Neural progenitor cell (in vitro differentiated cells): ENCODE results near the gene AQP6. TPM values are rescaled to one million over a fixed set of nuclear protein-coding genes. Genes with fewer than 3 reads are reported as not detected.

Experiments used
- DNase-seq: peaks from one replicate; pipeline ENCODE4 v3.0.0-alpha.2; 2016; ENCODE audit warnings: low spot score
- H2AFZ ChIP-seq: fragments of 200-600 bp; sonication (generic); replicated peaks from 2 replicates; pipeline ENCODE4 v1.6.1; 2016; ENCODE audit warnings: antibody characterized with exemption
- H3F3A ChIP-seq: fragments of 200-600 bp; sonication (generic); 2 replicates; pipeline ENCODE4 v1.6.1; 2016; ENCODE audit warnings: antibody characterized with exemption, low read depth
- H3K27ac ChIP-seq: fragments of 200-600 bp; sonication (generic); 2 replicates; pipeline ENCODE4 v1.5.1; 2016; ENCODE audit warnings: mild to moderate bottlenecking
- H3K27me3 ChIP-seq: fragments of 200-600 bp; sonication (generic); 2 replicates; pipeline ENCODE4 v1.6.1; 2016; ENCODE audit warnings: mild to moderate bottlenecking, moderate library complexity
- H3K36me3 ChIP-seq: fragments of 200-600 bp; sonication (generic); 2 replicates; pipeline ENCODE4 v1.5.1; 2016
- H3K4me1 ChIP-seq: fragments of 200-600 bp; sonication (generic); 2 replicates; pipeline ENCODE4 v1.6.1; 2016; ENCODE audit warnings: mixed run types
- H3K4me2 ChIP-seq: fragments of 200-600 bp; sonication (generic); 2 replicates; pipeline ENCODE4 v1.6.1; 2016
- H3K4me3 ChIP-seq: fragments of 200-600 bp; sonication (generic); 2 replicates; pipeline ENCODE4 v1.5.1; 2016
- H3K79me2 ChIP-seq: fragments of 200-600 bp; sonication (generic); 2 replicates; pipeline ENCODE4 v1.6.1; 2016; ENCODE audit warnings: low read depth
- H3K9ac ChIP-seq: fragments of 200-600 bp; sonication (generic); 2 replicates; pipeline ENCODE4 v1.6.1; 2016
- H3K9me3 ChIP-seq: fragments of 200-600 bp; sonication (generic); 2 replicates; pipeline ENCODE4 v1.5.1; 2016; ENCODE audit warnings: low read depth
- H4K20me1 ChIP-seq: fragments of 200-600 bp; sonication (generic); 2 replicates; pipeline ENCODE4 v1.6.1; 2016; ENCODE audit warnings: low read depth
- H3K27ac Mint-ChIP-seq: 3 replicates; pipeline ENCODE4 v1.8.0; 2021; ENCODE audit warnings: mixed read lengths
- H3K27me3 Mint-ChIP-seq: 2 replicates; pipeline ENCODE4 v1.8.0; 2022; ENCODE audit warnings: low read depth, mild to moderate bottlenecking, inconsistent platforms, moderate library complexity, mixed read lengths; ENCODE audit not compliant: insufficient read depth
- H3K36me3 Mint-ChIP-seq: 3 replicates; pipeline ENCODE4 v1.8.0; 2021; ENCODE audit warnings: mixed read lengths
- H3K4me1 Mint-ChIP-seq: 3 replicates; pipeline ENCODE4 v1.8.0; 2021; ENCODE audit warnings: mixed read lengths
- H3K4me3 Mint-ChIP-seq: 3 replicates; pipeline ENCODE4 v1.8.0; 2021; ENCODE audit warnings: mild to moderate bottlenecking, moderate library complexity, mixed read lengths
- H3K9me3 Mint-ChIP-seq: 3 replicates; pipeline ENCODE4 v1.8.0; 2020; ENCODE audit warnings: mixed read lengths
- EZH2 ChIP-seq: fragments of 200-600 bp; sonication (generic); IDR thresholded peaks from 2 replicates; pipeline ENCODE4 v1.6.1; 2017; ENCODE audit warnings: antibody characterized with exemption, mild to moderate bottlenecking, moderate library complexity
- EZH2phosphoT487 ChIP-seq: fragments of 200-600 bp; sonication (generic); IDR thresholded peaks from 2 replicates; pipeline ENCODE4 v1.6.1; 2017; ENCODE audit warnings: antibody characterized with exemption
- total RNA-seq: library from RNA; depleted of rRNA; stranded (reverse); fragments of >200 nt; gene quantifications from 2 replicates; pipeline ENCODE4 v1.2.3, GENCODE V29; 2015; ENCODE audit warnings: low replicate concordance
- TF ChIP-seq, protein P1 (sequence below): fragments of 200-600 bp; sonication (generic); IDR thresholded peaks from 2 replicates; pipeline ENCODE4 v1.5.1; 2017; ENCODE audit warnings: antibody characterized with exemption, mild to moderate bottlenecking

The AQP6 gene
- 0.12 TPM in 1 of 2 replicates, not detected in the other for total RNA-seq

DNA sequence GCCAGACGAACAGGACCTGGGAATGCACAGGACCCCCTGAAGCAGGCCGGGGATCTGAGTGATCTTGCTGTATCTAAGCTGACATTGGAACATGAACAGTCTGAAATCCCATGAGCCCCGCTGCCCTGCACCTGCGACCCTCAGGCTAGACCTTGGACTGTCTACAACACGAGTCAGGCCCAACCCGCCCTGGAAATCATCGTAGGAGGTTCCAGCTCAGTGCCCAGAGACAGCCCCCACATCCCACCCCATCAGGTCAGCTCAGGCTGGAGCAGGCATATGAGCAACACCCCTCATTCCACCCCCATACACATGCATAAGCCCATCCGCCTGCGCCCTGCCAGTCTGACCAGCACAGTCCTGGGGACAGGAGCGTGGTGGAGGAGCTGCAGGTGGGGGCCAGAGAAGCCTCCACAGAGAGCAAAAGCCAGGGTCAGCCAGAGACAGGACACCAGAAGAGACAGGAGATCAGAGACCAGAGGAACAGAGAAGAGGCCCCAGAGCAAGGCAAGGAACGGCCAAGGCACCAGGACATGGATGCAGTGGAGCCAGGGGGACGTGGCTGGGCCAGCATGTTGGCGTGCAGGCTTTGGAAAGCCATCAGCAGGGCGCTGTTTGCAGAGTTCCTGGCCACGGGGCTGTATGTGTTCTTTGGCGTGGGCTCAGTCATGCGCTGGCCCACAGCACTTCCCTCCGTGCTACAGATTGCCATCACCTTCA, at the start of gene AQP6:
Gene AQP6, plus strand, starts transcription at position 307 of the 720 bp plus-strand sequence. Its CDS starts 227 bp downstream, at position 534.
- Histone ChIP-seq H3K9me3 (no peaks in the 10 kb centered on the region), H4K20me1 (no peaks in the 10 kb centered on the region), H3K79me2 (no peaks in the 10 kb centered on the region), H3F3A (no peaks in the 10 kb centered on the region), H3K9ac (no peak within 1 kb of the TSS), H3K4me1 (no peaks in the 10 kb centered on the region), H3K4me2 (no peak within 1 kb of the TSS), H3K27ac (no peak within 1 kb of the TSS), H3K27me3 (peaks cover 39% of the 10 kb centered on the region), H3K36me3 (no peaks in the 10 kb centered on the region), H2AFZ (no peak within 1 kb of the TSS), H3K4me3 (no peak within 1 kb of the TSS)
- no peak for TF ChIP-seq EZH2phosphoT487
- TF ChIP-seq EZH2: no peak
- TF ChIP-seq, protein P1, sequence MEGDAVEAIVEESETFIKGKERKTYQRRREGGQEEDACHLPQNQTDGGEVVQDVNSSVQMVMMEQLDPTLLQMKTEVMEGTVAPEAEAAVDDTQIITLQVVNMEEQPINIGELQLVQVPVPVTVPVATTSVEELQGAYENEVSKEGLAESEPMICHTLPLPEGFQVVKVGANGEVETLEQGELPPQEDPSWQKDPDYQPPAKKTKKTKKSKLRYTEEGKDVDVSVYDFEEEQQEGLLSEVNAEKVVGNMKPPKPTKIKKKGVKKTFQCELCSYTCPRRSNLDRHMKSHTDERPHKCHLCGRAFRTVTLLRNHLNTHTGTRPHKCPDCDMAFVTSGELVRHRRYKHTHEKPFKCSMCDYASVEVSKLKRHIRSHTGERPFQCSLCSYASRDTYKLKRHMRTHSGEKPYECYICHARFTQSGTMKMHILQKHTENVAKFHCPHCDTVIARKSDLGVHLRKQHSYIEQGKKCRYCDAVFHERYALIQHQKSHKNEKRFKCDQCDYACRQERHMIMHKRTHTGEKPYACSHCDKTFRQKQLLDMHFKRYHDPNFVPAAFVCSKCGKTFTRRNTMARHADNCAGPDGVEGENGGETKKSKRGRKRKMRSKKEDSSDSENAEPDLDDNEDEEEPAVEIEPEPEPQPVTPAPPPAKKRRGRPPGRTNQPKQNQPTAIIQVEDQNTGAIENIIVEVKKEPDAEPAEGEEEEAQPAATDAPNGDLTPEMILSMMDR: no peak
- Mint-ChIP-seq H3K36me3 (no peaks in the 10 kb centered on the region), H3K27ac (peak within 1 kb of the TSS; percentile 73), H3K4me3 (peak within 1 kb of the TSS; percentile 29), H3K9me3 (no peaks in the 10 kb centered on the region), H3K4me1 (peaks cover 15% of the 10 kb centered on the region), H3K27me3 (peaks cover 9% of the 10 kb centered on the region)
- no peak for DNase-seq

DNA sequence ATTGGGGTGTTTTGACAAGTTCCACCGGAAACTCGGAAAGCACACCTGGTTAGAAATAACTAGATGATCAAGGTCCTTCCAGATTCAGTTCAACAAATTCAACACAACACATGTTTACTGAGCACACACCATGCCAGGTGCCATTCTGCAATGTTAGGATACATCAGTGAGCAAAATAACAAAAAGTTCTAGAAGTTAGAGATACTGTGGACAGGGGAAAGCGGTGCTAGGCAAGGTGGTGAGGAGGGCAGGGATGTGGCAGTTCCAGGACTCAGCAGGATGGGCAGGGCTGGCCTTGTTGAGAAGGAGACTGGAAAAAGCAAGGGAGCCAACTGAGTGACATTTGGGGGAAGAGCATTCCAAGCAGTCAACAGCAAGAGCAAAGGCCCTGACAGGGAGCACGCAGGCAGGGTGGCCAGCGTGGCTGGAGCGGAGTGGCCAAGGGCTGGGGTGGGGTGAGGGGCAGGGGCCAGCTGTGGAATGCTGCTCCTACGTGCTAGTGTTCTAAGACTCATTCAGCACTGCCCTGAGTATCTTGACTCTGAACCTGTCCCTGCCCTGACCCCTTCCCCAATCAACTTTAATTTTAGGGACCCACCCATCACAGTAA, 49.6 kb upstream of the AQP6 start:
- Mint-ChIP-seq H3K9me3 (no peaks in the 10 kb centered on the region), H3K36me3 (no peaks in the 10 kb centered on the region), H3K4me3 (no peak overlapping the region), H3K27ac (no peak overlapping the region), H3K27me3 (peaks cover 13% of the 10 kb centered on the region), H3K4me1 (peaks cover 15% of the 10 kb centered on the region)
- Histone ChIP-seq H3K79me2 (no peaks in the 10 kb centered on the region), H3K27me3 (no peaks in the 10 kb centered on the region), H3K9me3 (no peaks in the 10 kb centered on the region), H3K4me2 (no peak overlapping the region), H3K4me1 (no peaks in the 10 kb centered on the region), H3F3A (no peaks in the 10 kb centered on the region), H3K4me3 (no peak overlapping the region), H2AFZ (no peak overlapping the region), H3K36me3 (no peaks in the 10 kb centered on the region), H4K20me1 (no peaks in the 10 kb centered on the region), H3K27ac (no peak overlapping the region), H3K9ac (no peak overlapping the region)
- no peak for DNase-seq
- TF ChIP-seq EZH2phosphoT487 (no peak), EZH2 (no peak)
- TF ChIP-seq, protein P1: no peak

DNA sequence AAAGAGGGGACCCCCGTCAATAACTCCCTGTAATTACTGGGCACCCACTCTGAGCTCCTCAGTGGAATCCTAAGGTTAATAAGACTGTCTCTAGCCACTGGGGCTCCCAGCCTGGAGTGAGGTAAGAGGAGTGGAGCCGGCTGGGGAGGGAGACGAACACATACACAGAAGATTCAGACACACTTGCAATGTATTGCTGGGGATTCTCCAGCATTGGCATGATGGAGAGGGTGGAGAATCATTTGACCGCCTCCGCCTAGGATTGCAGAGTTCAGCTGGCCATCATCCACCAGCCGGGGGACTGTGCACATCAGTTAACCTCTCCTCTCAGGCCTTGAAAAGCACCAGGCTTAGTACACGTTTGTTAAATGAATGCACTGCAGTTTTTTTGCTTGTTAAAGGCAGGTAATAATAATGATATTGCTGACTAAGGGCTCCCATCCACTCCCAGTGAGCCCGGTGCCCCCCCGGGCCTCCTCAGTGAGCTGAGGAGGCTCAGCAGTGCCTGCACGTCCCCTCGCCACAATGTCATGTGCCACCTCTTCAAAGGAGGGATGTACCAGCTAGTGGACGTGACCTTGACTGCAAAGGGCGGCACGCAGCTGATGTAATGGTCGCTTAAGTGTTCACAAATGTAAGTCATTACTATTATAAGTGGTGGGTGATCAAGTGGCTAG, 48.7 kb upstream of the AQP6 start:
- H3K36me3 Mint-ChIP-seq: no peaks in the 10 kb centered on the region
- no peak for DNase-seq
- H3K79me2 ChIP-seq: no peaks in the 10 kb centered on the region
- no peaks in the 10 kb centered on the region for H3K4me1 ChIP-seq
- no peaks in the 10 kb centered on the region for H3K27me3 ChIP-seq
- no peaks in the 10 kb centered on the region for H3K36me3 ChIP-seq
- no peak overlapping the region for H3K27ac ChIP-seq
- no peaks in the 10 kb centered on the region for H3F3A ChIP-seq
- no peak overlapping the region for H3K4me3 Mint-ChIP-seq
- H3K4me1 Mint-ChIP-seq: peaks cover 15% of the 10 kb centered on the region
- H3K9ac ChIP-seq: no peak overlapping the region
- no peaks in the 10 kb centered on the region for H4K20me1 ChIP-seq
- H3K27ac Mint-ChIP-seq: no peak overlapping the region
- H3K27me3 Mint-ChIP-seq: peaks cover 17% of the 10 kb centered on the region
- no peak overlapping the region for H3K4me3 ChIP-seq
- no peaks in the 10 kb centered on the region for H3K9me3 Mint-ChIP-seq
- TF ChIP-seq EZH2: no peak
- no peak for TF ChIP-seq EZH2phosphoT487
- TF ChIP-seq, protein P1: no peak
- H3K9me3 ChIP-seq: no peaks in the 10 kb centered on the region
- no peak overlapping the region for H2AFZ ChIP-seq
- no peak overlapping the region for H3K4me2 ChIP-seq
